Adrenal gland (tissue), 5 donors: ENCODE measurements around the gene TBC1D19.

Experiments used
- CTCF ChIP-seq, 6 experiments: fragments of 450-650 bp in 4 of 6; fragments of 200-600 bp in 2 of 6; sonication (generic) in 1 of 6; IDR thresholded peaks; 1 replicate in 5 of 6; 2 replicates in 1 of 6; pipeline versions ENCODE4 v1.5.1 to v1.8.0; 2016 to 2021; ENCODE audit warnings: antibody characterized with exemption in 6 of 6, mild to moderate bottlenecking in 2 of 6, moderate library complexity in 1 of 6
- POLR2A ChIP-seq, 2 donors: fragments of 450-650 bp; IDR thresholded peaks; one replicate each; pipeline ENCODE4 v1.6.1; 2017; ENCODE audit warnings: antibody characterized with exemption in 2 of 2, mild to moderate bottlenecking in 2 of 2, moderate library complexity in 1 of 2
- donor health status: DM: no; HTN: no; CAD: no.

GRCh38 chr4:26802790-26803189, 218.9 kb downstream of the TBC1D19 start:
- no peak for TF ChIP-seq CTCF (IDR thresholded peaks at IDR 0.05)
- TF ChIP-seq POLR2A (IDR thresholded peaks at IDR 0.05) = no peak
